Measurements from ENCODE around the gene SMAD5.

DNA sequence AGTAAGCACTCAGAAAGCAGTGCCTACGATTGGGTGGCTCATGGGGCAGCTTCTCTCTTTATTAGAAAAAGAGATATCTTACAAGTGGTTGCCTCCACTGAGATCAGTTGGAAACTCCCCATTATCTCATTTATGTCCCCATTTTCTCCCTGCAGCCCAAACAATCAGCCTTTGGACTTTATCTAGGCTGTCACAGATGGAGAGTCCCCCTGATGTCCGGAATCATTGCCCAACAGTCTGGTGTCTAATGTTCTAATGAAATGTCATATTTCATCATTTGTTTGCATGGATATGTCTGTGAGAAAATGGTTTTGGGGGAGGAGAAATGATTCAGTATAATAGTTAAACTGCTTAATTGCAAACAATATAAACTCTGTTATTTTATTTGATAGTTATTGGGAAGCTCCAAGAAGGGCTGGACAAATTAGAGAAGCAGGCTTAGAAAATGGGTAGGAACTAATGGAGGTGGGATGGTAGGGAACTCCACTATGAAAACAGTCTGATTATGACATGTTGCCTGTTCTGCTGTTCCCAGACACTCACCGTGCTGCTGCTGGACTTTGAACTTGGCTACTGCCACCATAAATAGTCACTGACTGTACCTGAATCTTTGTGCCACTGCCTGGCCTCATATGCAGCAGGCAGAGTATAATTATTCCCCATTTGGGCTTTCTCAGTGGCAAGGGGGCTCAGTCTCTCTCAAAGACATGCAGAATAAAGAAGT, 38.3 kb upstream of the SMAD5 start:
- TF ChIP-seq, protein P1, sequence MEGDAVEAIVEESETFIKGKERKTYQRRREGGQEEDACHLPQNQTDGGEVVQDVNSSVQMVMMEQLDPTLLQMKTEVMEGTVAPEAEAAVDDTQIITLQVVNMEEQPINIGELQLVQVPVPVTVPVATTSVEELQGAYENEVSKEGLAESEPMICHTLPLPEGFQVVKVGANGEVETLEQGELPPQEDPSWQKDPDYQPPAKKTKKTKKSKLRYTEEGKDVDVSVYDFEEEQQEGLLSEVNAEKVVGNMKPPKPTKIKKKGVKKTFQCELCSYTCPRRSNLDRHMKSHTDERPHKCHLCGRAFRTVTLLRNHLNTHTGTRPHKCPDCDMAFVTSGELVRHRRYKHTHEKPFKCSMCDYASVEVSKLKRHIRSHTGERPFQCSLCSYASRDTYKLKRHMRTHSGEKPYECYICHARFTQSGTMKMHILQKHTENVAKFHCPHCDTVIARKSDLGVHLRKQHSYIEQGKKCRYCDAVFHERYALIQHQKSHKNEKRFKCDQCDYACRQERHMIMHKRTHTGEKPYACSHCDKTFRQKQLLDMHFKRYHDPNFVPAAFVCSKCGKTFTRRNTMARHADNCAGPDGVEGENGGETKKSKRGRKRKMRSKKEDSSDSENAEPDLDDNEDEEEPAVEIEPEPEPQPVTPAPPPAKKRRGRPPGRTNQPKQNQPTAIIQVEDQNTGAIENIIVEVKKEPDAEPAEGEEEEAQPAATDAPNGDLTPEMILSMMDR (IDR thresholded peaks at IDR 0.05), result no peak
- no peak for TF ChIP-seq POLR2AphosphoS5 (IDR thresholded peaks at IDR 0.05)
